A549 (cell line): Measurements from ENCODE around the gene PIP4K2A. TPM values are rescaled to one million over a fixed set of nuclear protein-coding genes. Genes with fewer than 3 reads are reported as not detected.

Experiments
- ATAC-seq, 2 experiments: fragments of 200-7000 bp in 1 of 2; fragments of >200 bp in 1 of 2; cut with Nextera tagmentation in 1 of 2; cut with Tn5 transposase in 1 of 2; 3 replicates each; pipeline versions ENCODE4 v1.8.0 to v1.9.1; 2018 to 2020; ENCODE audit warnings: mild to moderate bottlenecking in 1 of 2, moderate library complexity in 1 of 2
- CTCF ChIA-PET: fragments of 300-600 bp; sonication (Branson Sonifier 250); formaldehyde crosslinking; extraction: SDS; loops from one replicate; lab custom pipeline; 2021; ENCODE audit warnings: antibody characterized with exemption, inconsistent platforms; lab: Yijun Ruan, JAX
- POLR2A ChIA-PET: fragments of 350-600 bp; formaldehyde crosslinking; extraction: SDS; loops from one replicate; lab custom pipeline; 2021; ENCODE audit warnings: antibody characterized with exemption, inconsistent platforms; lab: Yijun Ruan, JAX
- DNase-seq, 2 experiments: peaks; one replicate each; pipeline versions ENCODE4 v3.0.0 to v3.0.0-alpha.2; 2011 to 2016; ENCODE audit warnings: low read depth in 1 of 2, low spot score in 1 of 2
- FAIRE-seq: peaks from 2 replicates; lab custom pipeline; 2011; peaks lifted over from hg19 to GRCh38; lab: Jason Lieb, UNC
- H3K27ac ChIP-seq, 2 experiments: fragments of >200 bp; sonication (Bioruptor Twin); formaldehyde crosslinking; 3 replicates each; pipeline ENCODE4 v1.5.1; 2016 to 2017
- H3K4me1 ChIP-seq: fragments of >200 bp; sonication (Bioruptor Twin); formaldehyde crosslinking; 3 replicates; pipeline ENCODE4 v1.6.1; 2016
- H3K4me2 ChIP-seq: fragments of >200 bp; sonication (Bioruptor Twin); formaldehyde crosslinking; 3 replicates; pipeline ENCODE4 v1.6.1; 2016
- H3K4me3 ChIP-seq: fragments of >200 bp; sonication (Bioruptor Twin); formaldehyde crosslinking; 3 replicates; pipeline ENCODE4 v1.5.1; 2016
- H3K9me3 ChIP-seq: fragments of >200 bp; sonication (Bioruptor Twin); formaldehyde crosslinking; 3 replicates; pipeline ENCODE4 v1.6.1; 2016
- CHD4 ChIP-seq: fragments of 200-600 bp; sonication (generic); IDR thresholded peaks from 2 replicates; pipeline ENCODE4 v1.6.1; 2016; ENCODE audit warnings: antibody characterized with exemption, mild to moderate bottlenecking, borderline replicate concordance
- EHMT2 ChIP-seq: fragments of 200-600 bp; sonication (generic); IDR thresholded peaks from 2 replicates; pipeline ENCODE4 v1.6.1; 2016; ENCODE audit warnings: antibody characterized with exemption, low read depth, mild to moderate bottlenecking, moderate library complexity
- EP300 ChIP-seq, 2 experiments: fragments of >200 bp; sonication (Bioruptor Twin); formaldehyde crosslinking; IDR thresholded peaks; 2 replicates in 1 of 2; 3 replicates in 1 of 2; pipeline ENCODE4 v1.6.1; 2016 to 2017
- ESRRA ChIP-seq: fragments of 150-350 bp; IDR thresholded peaks from 2 replicates; pipeline ENCODE4 v1.6.1; 2014; ENCODE audit warnings: mild to moderate bottlenecking, low read length, borderline replicate concordance
- FOXS1 ChIP-seq: fragments of 250-450 bp; sonication (Bioruptor Pico); IDR thresholded peaks from 2 replicates; pipeline ENCODE4 v1.5.0; 2020; ENCODE audit warnings: mild to moderate bottlenecking, moderate library complexity
- GATA3 ChIP-seq: IDR thresholded peaks from 2 replicates; pipeline ENCODE4 v1.6.1; 2012; ENCODE audit warnings: borderline replicate concordance
- HEYL ChIP-seq: fragments of 250-450 bp; sonication (Bioruptor Pico); IDR thresholded peaks from 2 replicates; pipeline ENCODE4 v1.8.0; 2021; ENCODE audit warnings: mild to moderate bottlenecking, moderate library complexity
- HOXB5 ChIP-seq: fragments of 250-450 bp; sonication (Bioruptor Pico); IDR thresholded peaks from 2 replicates; pipeline ENCODE4 v1.5.0; 2020; ENCODE audit warnings: mild to moderate bottlenecking, moderate library complexity
- KDM1A ChIP-seq: fragments of 200-600 bp; sonication (generic); IDR thresholded peaks from 2 replicates; pipeline ENCODE4 v1.6.1; 2016; ENCODE audit warnings: low read depth, mild to moderate bottlenecking
- MAFK ChIP-seq: fragments of 450-650 bp; IDR thresholded peaks from 2 replicates; pipeline ENCODE4 v1.6.1; 2014; ENCODE audit not compliant: partially characterized antibody
- MAZ ChIP-seq: fragments of 150-350 bp; IDR thresholded peaks from 2 replicates; pipeline ENCODE4 v1.6.1; 2014; ENCODE audit warnings: antibody characterized with exemption, low read depth, low read length, borderline replicate concordance
- MYC ChIP-seq: IDR thresholded peaks from 2 replicates; pipeline ENCODE4 v1.6.1; 2012; ENCODE audit warnings: mild to moderate bottlenecking, inconsistent platforms, low read length, improper control_type of control experiment, borderline replicate concordance
- NPAS2 ChIP-seq: fragments of 250-450 bp; sonication (Bioruptor Pico); IDR thresholded peaks from 2 replicates; pipeline ENCODE4 v1.8.0; 2022; ENCODE audit warnings: mild to moderate bottlenecking, moderate library complexity, borderline replicate concordance
- PHF8 ChIP-seq: fragments of 200-600 bp; sonication (generic); IDR thresholded peaks from 2 replicates; pipeline ENCODE4 v1.6.1; 2016; ENCODE audit warnings: low read depth, mild to moderate bottlenecking, antibody characterized with exemption, moderate library complexity, borderline replicate concordance
- POLR2A ChIP-seq: IDR thresholded peaks from 2 replicates; pipeline ENCODE4 v1.6.1; 2012; ENCODE audit warnings: mild to moderate bottlenecking, low read length
- POLR2AphosphoS2 ChIP-seq: conservative IDR thresholded peaks from 2 replicates; pipeline ENCODE4 v1.6.1; 2012; ENCODE audit warnings: low read length, improper control_type of control experiment, inconsistent platforms
- RAD21 ChIP-seq, 2 experiments: fragments of >200 bp in 1 of 2; sonication (Bioruptor Twin) in 1 of 2; formaldehyde crosslinking in 1 of 2; IDR thresholded peaks in 1 of 2; conservative IDR thresholded peaks in 1 of 2; 2 replicates in 1 of 2; 3 replicates in 1 of 2; pipeline ENCODE4 v1.6.1; 2012 to 2018; ENCODE audit warnings: inconsistent platforms in 1 of 2
- RFX5 ChIP-seq: fragments of 450-650 bp; IDR thresholded peaks from 2 replicates; pipeline ENCODE4 v1.7.1; 2014; ENCODE audit warnings: antibody characterized with exemption, mild to moderate bottlenecking, moderate library complexity
- SMC3 ChIP-seq: fragments of >200 bp; sonication (Bioruptor Twin); formaldehyde crosslinking; IDR thresholded peaks from 3 replicates; pipeline ENCODE4 v1.6.1; 2018; ENCODE audit warnings: inconsistent platforms
- SREBF2 ChIP-seq: fragments of 450-650 bp; IDR thresholded peaks from 2 replicates; pipeline ENCODE4 v1.6.1; 2014; ENCODE audit warnings: mild to moderate bottlenecking, moderate library complexity
- ZC3H11A ChIP-seq: fragments of 450-650 bp; IDR thresholded peaks from 2 replicates; pipeline ENCODE4 v1.6.1; 2014; ENCODE audit warnings: antibody characterized with exemption, mild to moderate bottlenecking
- ZFP36 ChIP-seq: fragments of 450-650 bp; IDR thresholded peaks from 2 replicates; pipeline ENCODE4 v1.6.1; 2014; ENCODE audit warnings: borderline replicate concordance; ENCODE audit not compliant: partially characterized antibody
- WGBS: methylation state at CpG from one replicate; pipeline ENCODE4 v1.1.6; 2017; ENCODE audit errors: missing lambda C conversion rate; 5-methylcytosine and 5-hydroxymethylcytosine counted together
- polyA plus RNA-seq, 4 experiments: library from polyadenylated mRNA; depleted of rRNA in 3 of 4; stranded (reverse); fragments of >200 nt; fragmentation: RNase III in 1 of 4; extraction: RNeasy Plus Mini Kit Qiagen cat#74134 plus additional on column Dnase treatment in 1 of 4; gene quantifications; 2 replicates in 3 of 4; 3 replicates in 1 of 4; pipeline ENCODE4 v1.2.3, GENCODE V29; 2011 to 2017
- TF ChIP-seq, protein P1 (sequence below): fragments of 250-450 bp; sonication (Bioruptor Pico); IDR thresholded peaks from 2 replicates; pipeline ENCODE4 v1.5.0; 2020; ENCODE audit warnings: low read depth, mild to moderate bottlenecking, moderate library complexity
- TF ChIP-seq, protein P2 (sequence below): IDR thresholded peaks from 2 replicates; pipeline ENCODE4 v1.6.1; 2012
- TF ChIP-seq, protein P3 (sequence below): fragments of 450-650 bp; IDR thresholded peaks from 2 replicates; pipeline ENCODE4 v1.6.1; 2014; ENCODE audit warnings: antibody characterized with exemption
- TF ChIP-seq, protein P4 (sequence below): fragments of 200-600 bp; sonication (generic); IDR thresholded peaks from 2 replicates; pipeline ENCODE4 v1.6.1; 2016; ENCODE audit warnings: antibody characterized with exemption, mild to moderate bottlenecking, moderate library complexity
- TF ChIP-seq, protein P5 (sequence below): fragments of 150-350 bp; IDR thresholded peaks from 2 replicates; pipeline ENCODE4 v1.6.1; 2014; ENCODE audit warnings: low read depth, mild to moderate bottlenecking, low read length

Gene PIP4K2A
- polyA plus RNA-seq, 2 of the 4 experiments (the other 2 are of a cell fraction) = 23.1 to 24.0 TPM

DNA sequence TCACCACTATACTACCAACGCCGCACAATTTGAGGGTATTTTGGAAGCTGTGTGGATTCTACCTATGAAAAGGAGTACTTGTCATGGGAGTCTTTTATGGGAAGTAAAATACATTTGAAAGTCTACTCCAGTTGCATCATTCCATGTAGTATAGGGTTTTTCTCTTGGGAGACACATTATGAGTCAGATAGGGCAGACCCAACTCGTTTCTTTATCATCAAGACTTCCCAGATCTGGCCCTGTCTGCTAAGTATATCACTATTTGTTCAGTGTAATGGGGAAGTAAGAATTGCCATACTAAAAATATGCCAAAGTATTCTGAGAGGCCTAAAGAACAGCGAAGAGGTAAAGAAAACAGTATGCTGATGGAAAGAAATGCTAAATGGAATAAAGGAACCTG, 224.9 kb downstream of the PIP4K2A start:
- TF ChIP-seq GATA3 (no peak), MYC (no peak), EP300 (IDR thresholded peaks at IDR 0.05) (no peak), SREBF2 (no peak), ZFP36 (no peak), NPAS2 (CRISPR knock-in tag) (no peak), RFX5 (no peak), ZC3H11A (no peak), HEYL (no peak), KDM1A (no peak), PHF8 (no peak), MAFK (no peak), RAD21 (conservative IDR thresholded peaks at IDR 0.05 in 1 of 2, IDR thresholded peaks at IDR 0.05 in 1 of 2) (no peak)
- TF ChIP-seq, protein P1, sequence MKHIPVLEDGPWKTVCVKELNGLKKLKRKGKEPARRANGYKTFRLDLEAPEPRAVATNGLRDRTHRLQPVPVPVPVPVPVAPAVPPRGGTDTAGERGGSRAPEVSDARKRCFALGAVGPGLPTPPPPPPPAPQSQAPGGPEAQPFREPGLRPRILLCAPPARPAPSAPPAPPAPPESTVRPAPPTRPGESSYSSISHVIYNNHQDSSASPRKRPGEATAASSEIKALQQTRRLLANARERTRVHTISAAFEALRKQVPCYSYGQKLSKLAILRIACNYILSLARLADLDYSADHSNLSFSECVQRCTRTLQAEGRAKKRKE (CRISPR knock-in tag) = no peak
- TF ChIP-seq, protein P2, sequence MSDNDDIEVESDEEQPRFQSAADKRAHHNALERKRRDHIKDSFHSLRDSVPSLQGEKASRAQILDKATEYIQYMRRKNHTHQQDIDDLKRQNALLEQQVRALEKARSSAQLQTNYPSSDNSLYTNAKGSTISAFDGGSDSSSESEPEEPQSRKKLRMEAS = no peak
- TF ChIP-seq, protein P3, sequence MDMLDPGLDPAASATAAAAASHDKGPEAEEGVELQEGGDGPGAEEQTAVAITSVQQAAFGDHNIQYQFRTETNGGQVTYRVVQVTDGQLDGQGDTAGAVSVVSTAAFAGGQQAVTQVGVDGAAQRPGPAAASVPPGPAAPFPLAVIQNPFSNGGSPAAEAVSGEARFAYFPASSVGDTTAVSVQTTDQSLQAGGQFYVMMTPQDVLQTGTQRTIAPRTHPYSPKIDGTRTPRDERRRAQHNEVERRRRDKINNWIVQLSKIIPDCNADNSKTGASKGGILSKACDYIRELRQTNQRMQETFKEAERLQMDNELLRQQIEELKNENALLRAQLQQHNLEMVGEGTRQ = no peak
- POLR2A ChIA-PET = no interaction called here
- no peak for FAIRE-seq
- Histone ChIP-seq H3K9me3 (no peaks in the 10 kb centered on the region), H3K4me3 (no peak overlapping the region), H3K4me1 (no peaks in the 10 kb centered on the region), H3K4me2 (no peak overlapping the region), H3K27ac (no peak overlapping the region)
- CTCF ChIA-PET = interaction anchor here (1.1 kb wide), 1 partner anchor 9 kb away, joined by 3 read pairs; no protein-coding TSS in a partner anchor
- ATAC-seq = no peak
- no peak for DNase-seq
- 52% methylated on average over 4 of the region's 4 CpGs for WGBS

DNA sequence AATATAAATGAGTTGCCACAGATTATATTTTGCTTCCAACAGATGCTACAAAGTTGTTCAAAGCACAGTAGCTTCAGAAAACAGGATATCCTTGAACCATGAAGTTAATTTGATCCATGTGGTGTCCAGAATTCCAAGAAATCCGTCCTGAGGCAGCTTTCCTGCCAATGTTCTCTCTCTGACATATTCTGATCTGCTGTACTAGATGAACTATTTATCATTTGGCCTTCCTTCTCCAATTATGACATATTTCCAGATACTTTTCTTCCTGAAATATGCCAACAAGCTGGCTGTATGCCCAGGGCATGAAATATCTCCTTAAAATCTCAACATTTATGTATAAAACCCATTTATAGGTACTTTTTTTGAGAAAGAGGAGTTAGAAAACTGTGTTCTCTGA, 227.9 kb downstream of the PIP4K2A start:
- H3K27ac ChIP-seq = no peak overlapping the region
- peaks cover 7% of the 10 kb centered on the region; the same call in 1 of the 3 replicates for H3K4me1 ChIP-seq
- CTCF ChIA-PET = no interaction called here
- no peaks in the 10 kb centered on the region for H3K9me3 ChIP-seq
- no peak for FAIRE-seq
- POLR2A ChIA-PET = no interaction called here
- 21% methylated on average over 1 of the region's 1 CpG for WGBS
- TF ChIP-seq POLR2AphosphoS2 (no peak), FOXS1 (CRISPR knock-in tag) (no peak), RAD21 (conservative IDR thresholded peaks at IDR 0.05 in 1 of 2, IDR thresholded peaks at IDR 0.05 in 1 of 2) (no peak), HEYL (no peak), EP300 (IDR thresholded peaks at IDR 0.05) (no peak), SMC3 (no peak), CHD4 (no peak), ESRRA (no peak), MAZ (no peak), POLR2A (no peak), EHMT2 (no peak), HOXB5 (CRISPR knock-in tag) (no peak)
- TF ChIP-seq, protein P4, sequence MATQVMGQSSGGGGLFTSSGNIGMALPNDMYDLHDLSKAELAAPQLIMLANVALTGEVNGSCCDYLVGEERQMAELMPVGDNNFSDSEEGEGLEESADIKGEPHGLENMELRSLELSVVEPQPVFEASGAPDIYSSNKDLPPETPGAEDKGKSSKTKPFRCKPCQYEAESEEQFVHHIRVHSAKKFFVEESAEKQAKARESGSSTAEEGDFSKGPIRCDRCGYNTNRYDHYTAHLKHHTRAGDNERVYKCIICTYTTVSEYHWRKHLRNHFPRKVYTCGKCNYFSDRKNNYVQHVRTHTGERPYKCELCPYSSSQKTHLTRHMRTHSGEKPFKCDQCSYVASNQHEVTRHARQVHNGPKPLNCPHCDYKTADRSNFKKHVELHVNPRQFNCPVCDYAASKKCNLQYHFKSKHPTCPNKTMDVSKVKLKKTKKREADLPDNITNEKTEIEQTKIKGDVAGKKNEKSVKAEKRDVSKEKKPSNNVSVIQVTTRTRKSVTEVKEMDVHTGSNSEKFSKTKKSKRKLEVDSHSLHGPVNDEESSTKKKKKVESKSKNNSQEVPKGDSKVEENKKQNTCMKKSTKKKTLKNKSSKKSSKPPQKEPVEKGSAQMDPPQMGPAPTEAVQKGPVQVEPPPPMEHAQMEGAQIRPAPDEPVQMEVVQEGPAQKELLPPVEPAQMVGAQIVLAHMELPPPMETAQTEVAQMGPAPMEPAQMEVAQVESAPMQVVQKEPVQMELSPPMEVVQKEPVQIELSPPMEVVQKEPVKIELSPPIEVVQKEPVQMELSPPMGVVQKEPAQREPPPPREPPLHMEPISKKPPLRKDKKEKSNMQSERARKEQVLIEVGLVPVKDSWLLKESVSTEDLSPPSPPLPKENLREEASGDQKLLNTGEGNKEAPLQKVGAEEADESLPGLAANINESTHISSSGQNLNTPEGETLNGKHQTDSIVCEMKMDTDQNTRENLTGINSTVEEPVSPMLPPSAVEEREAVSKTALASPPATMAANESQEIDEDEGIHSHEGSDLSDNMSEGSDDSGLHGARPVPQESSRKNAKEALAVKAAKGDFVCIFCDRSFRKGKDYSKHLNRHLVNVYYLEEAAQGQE = no peak
- TF ChIP-seq, protein P5, sequence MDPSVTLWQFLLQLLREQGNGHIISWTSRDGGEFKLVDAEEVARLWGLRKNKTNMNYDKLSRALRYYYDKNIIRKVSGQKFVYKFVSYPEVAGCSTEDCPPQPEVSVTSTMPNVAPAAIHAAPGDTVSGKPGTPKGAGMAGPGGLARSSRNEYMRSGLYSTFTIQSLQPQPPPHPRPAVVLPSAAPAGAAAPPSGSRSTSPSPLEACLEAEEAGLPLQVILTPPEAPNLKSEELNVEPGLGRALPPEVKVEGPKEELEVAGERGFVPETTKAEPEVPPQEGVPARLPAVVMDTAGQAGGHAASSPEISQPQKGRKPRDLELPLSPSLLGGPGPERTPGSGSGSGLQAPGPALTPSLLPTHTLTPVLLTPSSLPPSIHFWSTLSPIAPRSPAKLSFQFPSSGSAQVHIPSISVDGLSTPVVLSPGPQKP = no peak
- TF ChIP-seq, protein P3 = no peak
- no peak overlapping the region for H3K4me3 ChIP-seq
- no peak for DNase-seq
- H3K4me2 ChIP-seq = no peak overlapping the region
- ATAC-seq = no peak
